ENCODE measurements around the gene WNT5B.

- no peak for TF ChIP-seq CTCF (IDR thresholded peaks at IDR 0.05)
- no peak for TF ChIP-seq POLR2A (IDR thresholded peaks at IDR 0.05)
Measured at GRCh38 chr12:1580526-1580925, 48.5 kb upstream of the WNT5B start.
